ENCODE results near the gene TRAPPC10. TPM values are rescaled to one million over a fixed set of nuclear protein-coding genes. Genes with fewer than 3 reads are reported as not detected.

The TRAPPC10 gene
- total RNA-seq, 4 donors from 2014 or later: 38.6 to 77.8 (median 55.3) TPM

- H3K27ac ChIP-seq: no peak overlapping the region
- H3K4me1 ChIP-seq: peaks cover 0 to 4% of the 10 kb centered on the region in 2 donors
- no peaks in the 10 kb centered on the region for H3K9me3 ChIP-seq
- intact Hi-C loops (cut with DNase I): no loop called here
- TF ChIP-seq, protein P1, sequence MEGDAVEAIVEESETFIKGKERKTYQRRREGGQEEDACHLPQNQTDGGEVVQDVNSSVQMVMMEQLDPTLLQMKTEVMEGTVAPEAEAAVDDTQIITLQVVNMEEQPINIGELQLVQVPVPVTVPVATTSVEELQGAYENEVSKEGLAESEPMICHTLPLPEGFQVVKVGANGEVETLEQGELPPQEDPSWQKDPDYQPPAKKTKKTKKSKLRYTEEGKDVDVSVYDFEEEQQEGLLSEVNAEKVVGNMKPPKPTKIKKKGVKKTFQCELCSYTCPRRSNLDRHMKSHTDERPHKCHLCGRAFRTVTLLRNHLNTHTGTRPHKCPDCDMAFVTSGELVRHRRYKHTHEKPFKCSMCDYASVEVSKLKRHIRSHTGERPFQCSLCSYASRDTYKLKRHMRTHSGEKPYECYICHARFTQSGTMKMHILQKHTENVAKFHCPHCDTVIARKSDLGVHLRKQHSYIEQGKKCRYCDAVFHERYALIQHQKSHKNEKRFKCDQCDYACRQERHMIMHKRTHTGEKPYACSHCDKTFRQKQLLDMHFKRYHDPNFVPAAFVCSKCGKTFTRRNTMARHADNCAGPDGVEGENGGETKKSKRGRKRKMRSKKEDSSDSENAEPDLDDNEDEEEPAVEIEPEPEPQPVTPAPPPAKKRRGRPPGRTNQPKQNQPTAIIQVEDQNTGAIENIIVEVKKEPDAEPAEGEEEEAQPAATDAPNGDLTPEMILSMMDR (IDR thresholded peaks at IDR 0.05): no peak
- TF ChIP-seq POLR2A (IDR thresholded peaks at IDR 0.05): no peak
- WGBS, 2 donors: 84 to 92% methylated on average over 9 of the region's 23 CpGs
- no peak overlapping the region for H3K4me3 ChIP-seq (replicated peaks in 1 of 3)
- no peaks in the 10 kb centered on the region for H3K27me3 ChIP-seq
- DNase-seq: no peak
- H3K36me3 ChIP-seq: no peaks in the 10 kb centered on the region
Observed at GRCh38 chr21:43988506-43989230, 23.4 kb upstream of the TRAPPC10 start.

DNA sequence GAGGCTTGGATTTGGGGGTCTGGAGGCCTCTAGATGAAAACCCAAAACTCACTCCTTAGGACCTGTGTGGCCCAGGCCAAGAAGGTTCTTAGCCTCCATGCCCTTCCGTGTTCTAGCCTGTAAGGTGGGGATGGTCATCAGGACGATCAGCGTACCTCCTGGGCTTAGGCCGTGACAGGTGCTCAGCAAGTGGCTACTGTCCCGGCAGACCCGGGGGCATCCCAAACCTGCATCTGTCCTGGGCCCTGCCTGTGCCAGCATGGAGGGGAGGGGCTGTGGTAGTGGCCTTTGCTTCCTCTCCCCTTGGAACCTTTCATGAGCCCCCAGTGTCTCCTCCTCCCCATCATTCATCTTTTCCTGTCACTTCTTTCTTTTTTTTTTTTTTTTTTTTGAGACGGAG is 22.7 kb upstream of the TRAPPC10 start:
- Histone ChIP-seq H3K36me3 (no peaks in the 10 kb centered on the region), H3K27ac (no peak overlapping the region), H3K4me1 (peaks cover 0 to 4% of the 10 kb centered on the region in 2 donors), H3K4me3 (replicated peaks in 1 of 3) (no peak overlapping the region), H3K27me3 (no peaks in the 10 kb centered on the region), H3K9me3 (no peaks in the 10 kb centered on the region)
- intact Hi-C loops (cut with DNase I): no loop called here
- WGBS, 2 donors: 85% methylated on average over 7 of the region's 7 CpGs
- TF ChIP-seq, protein P1 (IDR thresholded peaks at IDR 0.05): no peak
- no peak for TF ChIP-seq POLR2A (IDR thresholded peaks at IDR 0.05)
- no peak for DNase-seq

DNA sequence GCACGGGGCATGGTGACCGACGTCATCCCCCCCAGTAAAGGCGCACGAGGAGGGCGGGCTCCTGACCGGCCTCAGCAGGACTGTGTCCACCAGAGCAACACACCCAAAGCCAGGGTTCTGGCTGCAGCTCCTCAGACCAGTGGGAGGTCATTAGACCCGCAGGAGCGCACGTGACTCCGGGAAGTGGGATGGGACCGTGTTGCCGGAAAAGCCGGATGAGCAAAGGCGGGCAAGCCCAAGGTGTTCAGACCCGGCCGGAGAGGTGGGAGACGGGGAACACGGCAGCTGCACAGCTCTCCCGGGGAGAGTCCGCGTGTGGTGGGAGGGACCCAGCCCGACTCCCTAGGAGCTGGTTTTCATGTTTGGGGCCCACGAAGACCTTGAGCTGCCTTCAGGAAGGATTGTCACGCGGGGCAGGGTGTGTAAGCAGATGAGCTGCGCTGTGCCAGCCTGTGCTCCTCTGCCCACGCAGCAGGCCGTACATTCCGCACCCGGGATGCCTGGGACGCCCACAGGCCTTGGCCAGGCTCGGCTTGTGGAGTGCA is 20.6 kb upstream of the TRAPPC10 start:
- DNase-seq: no peak
- H3K27ac ChIP-seq: no peak overlapping the region

GRCh38 chr21:43992121-43992520 is 20.0 kb upstream of the TRAPPC10 start:
- 93 to 98% methylated on average over 10 to 11 of the region's 11 CpGs for WGBS, 2 donors
- no peak overlapping the region for H3K4me3 ChIP-seq (replicated peaks in 1 of 3)
- no peaks in the 10 kb centered on the region for H3K9me3 ChIP-seq
- H3K36me3 ChIP-seq: no peaks in the 10 kb centered on the region
- H3K27ac ChIP-seq: no peak overlapping the region
- no peak for DNase-seq
- peaks cover 0 to 2% of the 10 kb centered on the region in 2 donors for H3K4me1 ChIP-seq
- H3K27me3 ChIP-seq: no peaks in the 10 kb centered on the region
- TF ChIP-seq POLR2A (IDR thresholded peaks at IDR 0.05): no peak
- TF ChIP-seq, protein P1 (IDR thresholded peaks at IDR 0.05): no peak
- intact Hi-C loops (cut with DNase I): no loop called here

More for the DNA sequence above, 20.6 kb upstream of the TRAPPC10 start:
- no peaks in the 10 kb centered on the region for H3K27me3 ChIP-seq
- TF ChIP-seq, protein P1 (IDR thresholded peaks at IDR 0.05): no peak
- no peak for TF ChIP-seq POLR2A (IDR thresholded peaks at IDR 0.05)
- H3K36me3 ChIP-seq: no peaks in the 10 kb centered on the region
- intact Hi-C loops (cut with DNase I): no loop called here
- no peak overlapping the region for H3K4me3 ChIP-seq (replicated peaks in 1 of 3)
- WGBS, 2 donors: 81 to 92% methylated on average over 29 to 33 of the region's 33 CpGs
- H3K9me3 ChIP-seq: no peaks in the 10 kb centered on the region
- H3K4me1 ChIP-seq: peaks cover 0 to 4% of the 10 kb centered on the region in 2 donors

- no peak overlapping the region for H3K4me3 ChIP-seq (replicated peaks in 1 of 3)
- H3K36me3 ChIP-seq: no peaks in the 10 kb centered on the region
- TF ChIP-seq, protein P1 (IDR thresholded peaks at IDR 0.05): no peak
- TF ChIP-seq POLR2A (IDR thresholded peaks at IDR 0.05): no peak
- H3K27me3 ChIP-seq: no peaks in the 10 kb centered on the region
- DNase-seq: no peak
- intact Hi-C loops (cut with DNase I): no loop called here
- H3K4me1 ChIP-seq: no peaks in the 10 kb centered on the region
- H3K9me3 ChIP-seq: no peaks in the 10 kb centered on the region
- 76 to 82% methylated on average over 16 to 17 of the region's 18 CpGs for WGBS, 2 donors
- H3K27ac ChIP-seq: no peak overlapping the region
Observed at GRCh38 chr21:43993420-43993934, 18.6 kb upstream of the TRAPPC10 start.

Measured in thyroid gland (tissue), 4 donors.